Stimulated activated CD4-positive, alpha-beta T cell treated with anti-CD3 and anti-CD28 coated beads, TNF-alpha, amount 100 ng/mL, for 4 hours (primary cell): ENCODE measurements around the gene RABEP1.
"Not testable (repeated sequence)": the region's sequence is repeated elsewhere in the genome, so short reads cannot be mapped to it uniquely, and the experiment has no call there.

ENCODE experiments used
- DNase-seq, 3 experiments: peaks; one replicate each; pipeline ENCODE4 v3.0.0-alpha.2; 2020; ENCODE audit warnings: low read depth in 3 of 3

Gene RABEP1

GRCh38 chr17:5424909-5425308 is 142.8 kb downstream of the RABEP1 start:
- no peak for DNase-seq

GRCh38 chr17:5425826-5426225 is 143.7 kb downstream of the RABEP1 start:
- no peak for DNase-seq

- no peak for DNase-seq
Observed at GRCh38 chr17:5429191-5429887, 147.3 kb downstream of the RABEP1 start.

- no peak for DNase-seq
Observed at GRCh38 chr17:5430413-5430999, 148.4 kb downstream of the RABEP1 start.

- DNase-seq, result not testable (repeated sequence)
Observed at GRCh38 chr17:5431234-5431633, 149.2 kb downstream of the RABEP1 start.

- no peak for DNase-seq
Observed at GRCh38 chr17:5431949-5432556, 150.0 kb downstream of the RABEP1 start.

GRCh38 chr17:5434984-5435383 is 152.9 kb downstream of the RABEP1 start:
- DNase-seq, result no peak
